GM21737 (cell line): ENCODE measurements around the gene RRP12.

Experiments used
- ATAC-seq: cut with Tn5 transposase; IDR thresholded peaks from one replicate; pipeline ENCODE4 v1.9.1; 2021; ENCODE audit warnings: mild to moderate bottlenecking, moderate library complexity; ENCODE audit not compliant: unreplicated experiment

Gene RRP12

DNA sequence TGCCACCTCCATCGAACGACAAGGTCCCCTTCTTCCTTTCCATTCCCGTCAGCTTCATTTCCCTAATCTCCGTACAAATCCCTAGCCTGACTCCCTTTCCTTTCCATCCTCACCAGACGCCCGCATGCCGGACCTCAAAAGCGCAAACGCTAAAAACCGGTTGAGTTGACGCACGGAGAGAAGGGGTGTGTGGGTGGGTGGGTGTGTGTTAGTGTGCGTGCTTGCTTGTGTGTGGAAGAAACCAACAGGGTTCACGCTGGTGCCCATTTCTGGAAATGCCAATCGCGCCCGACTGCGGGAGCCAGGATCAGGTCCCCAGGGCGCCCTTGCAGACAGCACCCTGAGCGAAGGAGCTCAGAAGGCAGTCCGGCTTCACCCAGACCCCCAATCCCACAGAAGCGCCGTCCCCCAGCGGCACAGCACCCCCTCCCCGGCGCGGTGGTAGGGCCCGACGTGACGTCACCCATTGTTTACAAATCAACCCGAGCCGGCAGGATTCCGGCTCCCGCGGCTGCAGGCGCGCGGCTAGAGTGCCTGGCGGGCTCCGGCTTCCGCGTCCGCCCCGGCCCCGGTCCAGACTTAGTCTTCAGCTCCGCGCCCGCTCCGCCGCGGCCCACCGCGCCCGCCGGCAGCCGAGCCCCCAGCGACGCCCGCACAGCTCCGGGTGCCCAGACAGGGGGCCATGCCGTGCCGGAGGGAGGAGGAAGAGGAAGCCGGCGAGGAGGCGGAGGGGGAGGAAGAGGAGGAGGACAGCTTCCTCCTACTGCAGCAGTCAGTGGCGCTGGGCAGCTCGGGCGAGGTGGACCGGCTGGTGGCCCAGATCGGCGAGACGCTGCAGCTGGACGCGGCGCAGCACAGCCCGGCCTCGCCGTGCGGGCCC is 82.1 kb downstream of the RRP12 start, which contains the start of gene FRAT1:
FRAT1 (plus strand) TSS at position 500 of the 880 bp plus-strand sequence; CDS start at position 683, 183 bp downstream.
- ATAC-seq, result peak; percentile 73

DNA sequence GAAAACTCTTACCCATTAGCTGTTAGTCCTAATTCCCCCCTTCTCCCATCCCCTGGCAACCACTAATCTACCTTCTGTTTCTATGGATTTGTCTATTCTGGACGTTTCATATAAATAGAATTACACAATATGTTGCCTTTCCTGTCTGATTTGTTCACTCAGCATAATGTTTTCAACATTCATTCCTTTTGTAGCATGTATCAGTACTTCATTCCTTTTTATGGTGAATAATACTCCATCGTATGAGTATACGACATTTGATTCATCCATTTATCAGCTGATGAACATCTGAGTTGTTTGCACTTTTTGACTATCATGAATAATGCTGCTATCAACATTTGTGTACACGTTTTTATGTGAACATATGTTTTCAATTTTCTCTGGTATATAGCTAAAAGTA is 86.5 kb downstream of the RRP12 start:
- ATAC-seq, result no peak

DNA sequence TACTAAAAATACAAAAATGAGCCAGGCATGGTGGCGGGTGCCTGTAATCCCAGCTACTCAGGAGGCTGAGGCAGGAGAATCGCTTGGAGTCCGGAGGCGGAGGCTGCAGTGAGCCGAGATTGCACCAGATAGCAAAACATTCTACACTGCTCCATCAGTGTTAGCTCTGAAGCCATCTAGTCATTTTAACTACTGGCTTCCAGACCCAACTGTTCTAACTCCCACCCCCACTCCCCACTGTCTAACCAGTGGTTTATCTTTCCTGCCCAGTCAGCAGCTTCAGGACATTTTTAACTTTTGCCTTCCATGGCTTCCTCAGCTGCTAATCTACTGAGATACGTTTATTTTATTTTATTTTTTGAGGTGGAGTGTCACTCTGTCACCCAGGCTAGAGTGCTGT is 88.2 kb downstream of the RRP12 start:
- no peak for ATAC-seq

DNA sequence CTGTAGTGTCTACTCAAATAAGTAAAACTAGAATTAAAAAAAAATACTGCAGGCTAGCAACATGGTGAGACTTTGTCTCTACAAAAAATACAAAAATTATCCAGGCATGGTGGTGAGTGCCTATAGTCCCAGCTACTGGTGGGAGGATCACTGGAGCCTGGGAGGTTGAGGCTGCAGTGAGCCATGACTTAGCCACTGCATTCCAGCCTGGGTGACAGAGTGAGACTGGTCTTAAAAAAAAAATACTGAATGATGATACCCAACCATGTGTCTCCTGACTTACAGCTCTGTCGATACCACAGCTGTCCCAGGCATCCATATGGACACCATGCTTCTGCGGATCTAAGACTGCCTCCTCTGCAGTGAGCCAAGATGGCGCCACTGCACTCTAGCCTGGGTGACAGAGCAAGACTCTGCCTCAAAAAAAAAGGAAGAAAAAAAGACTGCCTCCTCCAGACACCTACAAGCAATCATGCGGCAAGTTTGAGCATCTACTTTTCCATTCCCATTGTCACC is 90.0 kb downstream of the RRP12 start:
- ATAC-seq, result no peak

DNA sequence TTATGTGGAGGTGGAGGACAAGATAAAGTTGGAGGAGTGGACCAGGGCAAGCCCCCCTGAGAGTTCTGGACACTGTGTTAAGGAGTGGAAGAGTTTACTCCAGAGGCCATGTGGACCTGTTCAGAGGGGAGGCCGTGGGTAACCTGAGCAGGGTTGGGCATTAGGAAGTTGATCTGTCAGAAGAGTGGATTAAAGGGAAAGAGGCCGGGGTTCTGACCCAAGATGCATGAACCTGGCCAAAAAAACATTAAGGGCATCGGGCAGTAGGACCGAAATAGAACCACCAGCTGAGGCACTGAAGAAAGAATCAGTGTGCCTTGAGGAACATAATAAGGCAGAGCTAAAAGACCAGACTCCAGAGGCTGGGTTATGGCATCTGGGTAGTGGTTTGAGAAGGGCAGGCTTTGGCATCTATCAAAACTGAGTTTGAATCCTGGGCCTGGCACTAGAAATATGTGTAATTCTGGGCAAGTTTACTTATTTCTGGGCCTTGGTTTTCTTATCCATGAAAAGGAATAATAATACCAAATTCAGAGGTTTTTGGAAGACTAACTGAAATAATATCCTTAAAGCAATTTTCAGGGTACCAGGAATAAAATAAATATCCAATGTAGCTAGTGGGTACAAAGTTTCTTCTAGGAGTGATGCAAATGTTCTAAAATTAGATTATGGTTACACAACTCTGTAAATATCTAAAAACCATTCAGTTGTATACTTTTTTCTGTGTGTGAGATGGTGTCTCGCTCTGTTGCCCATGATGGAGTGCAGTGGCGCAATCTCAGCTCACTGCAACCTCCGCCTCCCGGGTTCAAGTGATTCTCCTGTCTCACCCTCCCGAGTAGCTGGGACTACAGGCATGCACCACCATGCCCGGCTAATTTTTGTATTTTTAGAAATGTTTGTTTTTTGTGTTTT is 93.0 kb downstream of the RRP12 start:
- ATAC-seq, result no peak

DNA sequence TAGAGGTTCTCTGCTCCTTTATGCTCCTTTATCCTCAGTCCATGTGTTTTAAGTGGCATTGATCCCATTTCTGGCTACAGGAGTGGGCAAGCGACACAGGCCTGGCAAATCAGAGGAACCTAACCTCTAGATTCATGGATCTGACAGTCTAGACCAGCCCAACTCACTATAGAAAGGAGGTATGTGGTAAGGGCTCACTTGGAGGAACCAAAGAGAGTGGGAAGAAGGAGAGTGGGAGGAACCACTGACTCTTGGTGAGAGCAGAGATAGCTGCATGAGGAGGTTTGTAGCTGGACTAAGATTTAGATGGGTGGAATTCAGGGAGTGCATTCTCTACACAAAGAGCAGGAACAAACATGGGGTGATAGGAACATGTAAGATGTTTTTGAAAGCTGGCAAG is 93.7 kb downstream of the RRP12 start:
- ATAC-seq, result no peak
